Osteoblast (primary cell): ENCODE data around the gene EME1. TPM values are rescaled to one million over a fixed set of nuclear protein-coding genes. Genes with fewer than 3 reads are reported as not detected.
A peak's percentile ranks its signal among the peaks of the same experiment; 100 is the strongest.

ENCODE experiments used
- DNase-seq: peaks from one replicate; pipeline ENCODE4 v3.0.0; 2011; ENCODE audit warnings: low spot score, mixed read lengths; ENCODE audit not compliant: insufficient read length; ENCODE audit errors: missing footprints
- H2AFZ ChIP-seq: 2 replicates; pipeline ENCODE4 v1.6.0; 2011; ENCODE audit warnings: mild to moderate bottlenecking, low read length
- H3K27ac ChIP-seq: 2 replicates; pipeline ENCODE4 v1.5.1; 2011; ENCODE audit warnings: mild to moderate bottlenecking, low read depth, low read length, moderate library complexity
- H3K27me3 ChIP-seq: 2 replicates; pipeline ENCODE4 v1.6.0; 2012; ENCODE audit warnings: mild to moderate bottlenecking, control low read depth, inconsistent platforms, low read length, moderate library complexity; ENCODE audit not compliant: insufficient read depth
- H3K36me3 ChIP-seq: 2 replicates; pipeline ENCODE4 v1.5.1; 2011; ENCODE audit warnings: mild to moderate bottlenecking, low read length, control low read depth, moderate library complexity; ENCODE audit not compliant: insufficient read depth
- H3K4me1 ChIP-seq: 2 replicates; pipeline ENCODE4 v1.5.1; 2011; ENCODE audit warnings: mild to moderate bottlenecking, low read length, control low read depth, moderate library complexity; ENCODE audit not compliant: insufficient read depth
- H3K4me2 ChIP-seq: 2 replicates; pipeline ENCODE4 v1.6.0; 2011; ENCODE audit warnings: mild to moderate bottlenecking, low read length; ENCODE audit not compliant: insufficient read depth
- H3K4me3 ChIP-seq: fragments of 200-600 bp; sonication (generic); 3 replicates; pipeline ENCODE4 v1.5.1; 2012; ENCODE audit warnings: mild to moderate bottlenecking, low read length, inconsistent platforms; ENCODE audit not compliant: insufficient read depth
- H3K79me2 ChIP-seq: 2 replicates; pipeline ENCODE4 v1.6.0; 2012; ENCODE audit warnings: mild to moderate bottlenecking, low read length, control low read depth, inconsistent platforms; ENCODE audit not compliant: insufficient read depth
- H3K9me3 ChIP-seq: 2 replicates; pipeline ENCODE4 v1.5.1; 2011; ENCODE audit warnings: low read depth, low read length, control low read depth
- H4K20me1 ChIP-seq: 2 replicates; pipeline ENCODE4 v1.6.0; 2012; ENCODE audit warnings: mild to moderate bottlenecking, low read length, control low read depth; ENCODE audit not compliant: insufficient read depth
- CTCF ChIP-seq: IDR thresholded peaks from 2 replicates; pipeline ENCODE4 v1.5.1; 2011; ENCODE audit warnings: mild to moderate bottlenecking, low read depth, low read length, moderate library complexity; ENCODE audit errors: extremely low read depth
- total RNA-seq: library from RNA; depleted of rRNA; stranded (reverse); fragments of >200 nt; gene quantifications from 2 replicates; pipeline ENCODE4 v1.2.3, GENCODE V29; 2012

EME1 gene
- total RNA-seq, 1 donor = 0.72 TPM

GRCh38 chr17:50352693-50353599 is 20.1 kb upstream of the EME1 start:
- H4K20me1 ChIP-seq = peaks cover 66% of the 10 kb centered on the region

GRCh38 chr17:50353600-50354195 is 19.3 kb upstream of the EME1 start:
- no peak for TF ChIP-seq CTCF
- Histone ChIP-seq H2AFZ (no peak overlapping the region), H4K20me1 (peaks cover 64% of the 10 kb centered on the region), H3K79me2 (peaks cover 44% of the 10 kb centered on the region), H3K27ac (no peak overlapping the region), H3K4me1 (peaks cover 5% of the 10 kb centered on the region), H3K36me3 (peaks cover 57% of the 10 kb centered on the region), H3K27me3 (no peaks in the 10 kb centered on the region), H3K4me2 (no peak overlapping the region), H3K9me3 (no peaks in the 10 kb centered on the region), H3K4me3 (no peak overlapping the region)
- peak; percentile 81 for DNase-seq

More at GRCh38 chr17:50352693-50353599, 20.1 kb upstream of the EME1 start:
- Histone ChIP-seq H3K79me2 (peaks cover 52% of the 10 kb centered on the region), H3K4me3 (no peak overlapping the region), H2AFZ (no peak overlapping the region), H3K27ac (no peak overlapping the region), H3K4me2 (no peak overlapping the region), H3K4me1 (peaks cover 13% of the 10 kb centered on the region), H3K9me3 (no peaks in the 10 kb centered on the region), H3K36me3 (peaks cover 50% of the 10 kb centered on the region), H3K27me3 (no peaks in the 10 kb centered on the region)
- DNase-seq = no peak
- TF ChIP-seq CTCF = no peak

- Histone ChIP-seq H3K4me3 (no peak overlapping the region), H3K4me2 (no peak overlapping the region), H3K27ac (no peak overlapping the region), H3K27me3 (no peaks in the 10 kb centered on the region), H2AFZ (no peak overlapping the region), H4K20me1 (peaks cover 59% of the 10 kb centered on the region), H3K4me1 (peaks cover under 1% of the 10 kb centered on the region), H3K9me3 (no peaks in the 10 kb centered on the region), H3K79me2 (peaks cover 39% of the 10 kb centered on the region), H3K36me3 (peaks cover 62% of the 10 kb centered on the region)
- TF ChIP-seq CTCF = no peak
- peak; percentile 64 for DNase-seq
Measured at GRCh38 chr17:50354198-50354597, 18.8 kb upstream of the EME1 start.

- no peaks in the 10 kb centered on the region for H3K27me3 ChIP-seq
- H3K27ac ChIP-seq = no peak overlapping the region
- H3K79me2 ChIP-seq = peaks cover 33% of the 10 kb centered on the region
- peaks cover 54% of the 10 kb centered on the region for H4K20me1 ChIP-seq
- H3K4me3 ChIP-seq = no peak overlapping the region
- H3K9me3 ChIP-seq = no peaks in the 10 kb centered on the region
- peaks cover 68% of the 10 kb centered on the region for H3K36me3 ChIP-seq
- H3K4me1 ChIP-seq = no peaks in the 10 kb centered on the region
- no peak for DNase-seq
- TF ChIP-seq CTCF = no peak
- H3K4me2 ChIP-seq = no peak overlapping the region
- H2AFZ ChIP-seq = no peak overlapping the region
Measured at GRCh38 chr17:50354776-50355175, 18.3 kb upstream of the EME1 start.
